ENCODE results near the gene FBXL16.

FBXL16 gene

DNA sequence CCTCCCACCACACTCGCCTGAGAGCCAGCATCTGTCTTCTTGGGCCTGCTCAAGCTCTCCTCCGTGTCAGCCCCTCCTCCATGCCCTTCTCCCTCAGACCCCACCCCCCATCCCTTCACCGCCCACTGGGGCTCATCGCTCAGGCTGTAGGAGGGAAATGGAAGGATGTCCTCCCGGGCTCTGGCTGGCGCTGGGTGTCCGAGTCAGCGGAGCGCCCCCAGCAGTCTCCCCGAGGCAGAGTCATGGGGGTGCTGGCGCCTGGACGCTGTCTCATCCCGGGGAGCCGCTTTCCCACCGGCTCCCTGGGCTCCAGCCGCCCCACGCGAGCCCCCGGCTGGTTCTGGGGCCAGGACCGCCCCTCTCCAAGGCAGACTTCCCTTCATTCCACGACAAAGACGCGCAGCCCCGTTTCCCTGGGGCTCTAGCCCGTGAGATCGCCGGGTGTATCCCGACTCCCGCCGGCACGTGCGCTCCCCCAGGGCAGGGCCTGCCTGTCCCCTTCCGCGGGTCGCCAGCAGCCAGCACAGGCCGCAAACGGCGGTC lies 14.9 kb upstream of the FBXL16 start (continued):
- TF ChIP-seq ZNF600 (tag by site-specific recombination; IDR thresholded peaks at IDR 0.05) = peak; percentile 88
- TF ChIP-seq ZNF239 (tag by site-specific recombination; IDR thresholded peaks at IDR 0.05) = 0 out of 2 replicates have a peak, but pooled peaks have one; percentile 21
- peak; percentile 54; the same call in 1 of the 2 replicates for TF ChIP-seq ZBTB48 (tag by site-specific recombination; IDR thresholded peaks at IDR 0.05)
- TF ChIP-seq, protein P1, sequence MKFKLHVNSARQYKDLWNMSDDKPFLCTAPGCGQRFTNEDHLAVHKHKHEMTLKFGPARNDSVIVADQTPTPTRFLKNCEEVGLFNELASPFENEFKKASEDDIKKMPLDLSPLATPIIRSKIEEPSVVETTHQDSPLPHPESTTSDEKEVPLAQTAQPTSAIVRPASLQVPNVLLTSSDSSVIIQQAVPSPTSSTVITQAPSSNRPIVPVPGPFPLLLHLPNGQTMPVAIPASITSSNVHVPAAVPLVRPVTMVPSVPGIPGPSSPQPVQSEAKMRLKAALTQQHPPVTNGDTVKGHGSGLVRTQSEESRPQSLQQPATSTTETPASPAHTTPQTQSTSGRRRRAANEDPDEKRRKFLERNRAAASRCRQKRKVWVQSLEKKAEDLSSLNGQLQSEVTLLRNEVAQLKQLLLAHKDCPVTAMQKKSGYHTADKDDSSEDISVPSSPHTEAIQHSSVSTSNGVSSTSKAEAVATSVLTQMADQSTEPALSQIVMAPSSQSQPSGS (tag by site-specific recombination; IDR thresholded peaks at IDR 0.05; ENCODE audit: low read depth) = no peak
- TF ChIP-seq, protein P2, sequence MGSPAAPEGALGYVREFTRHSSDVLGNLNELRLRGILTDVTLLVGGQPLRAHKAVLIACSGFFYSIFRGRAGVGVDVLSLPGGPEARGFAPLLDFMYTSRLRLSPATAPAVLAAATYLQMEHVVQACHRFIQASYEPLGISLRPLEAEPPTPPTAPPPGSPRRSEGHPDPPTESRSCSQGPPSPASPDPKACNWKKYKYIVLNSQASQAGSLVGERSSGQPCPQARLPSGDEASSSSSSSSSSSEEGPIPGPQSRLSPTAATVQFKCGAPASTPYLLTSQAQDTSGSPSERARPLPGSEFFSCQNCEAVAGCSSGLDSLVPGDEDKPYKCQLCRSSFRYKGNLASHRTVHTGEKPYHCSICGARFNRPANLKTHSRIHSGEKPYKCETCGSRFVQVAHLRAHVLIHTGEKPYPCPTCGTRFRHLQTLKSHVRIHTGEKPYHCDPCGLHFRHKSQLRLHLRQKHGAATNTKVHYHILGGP (tag by site-specific recombination; IDR thresholded peaks at IDR 0.05) = no peak
- peak; percentile 88 for TF ChIP-seq ZNF341 (tag by site-specific recombination; IDR thresholded peaks at IDR 0.05; ENCODE audit: low read depth)
- no peak for TF ChIP-seq ZNF416 (tag by site-specific recombination; IDR thresholded peaks at IDR 0.05)
- TF ChIP-seq ZFHX2 (tag by site-specific recombination; conservative IDR thresholded peaks at IDR 0.05) = peak; percentile 97
- TF ChIP-seq ZNF585B (tag by site-specific recombination; IDR thresholded peaks at IDR 0.05) = no peak
- 0 out of 2 replicates have a peak, but pooled peaks have one; percentile 16 for TF ChIP-seq ZNF394 (tag by site-specific recombination; IDR thresholded peaks at IDR 0.05; ENCODE audit: borderline replicate concordance)
- peak; percentile 48; the same call in 1 of the 2 replicates for TF ChIP-seq BCL11A (tag by site-specific recombination; IDR thresholded peaks at IDR 0.05; ENCODE audit: low read depth)
- TF ChIP-seq, protein P3, sequence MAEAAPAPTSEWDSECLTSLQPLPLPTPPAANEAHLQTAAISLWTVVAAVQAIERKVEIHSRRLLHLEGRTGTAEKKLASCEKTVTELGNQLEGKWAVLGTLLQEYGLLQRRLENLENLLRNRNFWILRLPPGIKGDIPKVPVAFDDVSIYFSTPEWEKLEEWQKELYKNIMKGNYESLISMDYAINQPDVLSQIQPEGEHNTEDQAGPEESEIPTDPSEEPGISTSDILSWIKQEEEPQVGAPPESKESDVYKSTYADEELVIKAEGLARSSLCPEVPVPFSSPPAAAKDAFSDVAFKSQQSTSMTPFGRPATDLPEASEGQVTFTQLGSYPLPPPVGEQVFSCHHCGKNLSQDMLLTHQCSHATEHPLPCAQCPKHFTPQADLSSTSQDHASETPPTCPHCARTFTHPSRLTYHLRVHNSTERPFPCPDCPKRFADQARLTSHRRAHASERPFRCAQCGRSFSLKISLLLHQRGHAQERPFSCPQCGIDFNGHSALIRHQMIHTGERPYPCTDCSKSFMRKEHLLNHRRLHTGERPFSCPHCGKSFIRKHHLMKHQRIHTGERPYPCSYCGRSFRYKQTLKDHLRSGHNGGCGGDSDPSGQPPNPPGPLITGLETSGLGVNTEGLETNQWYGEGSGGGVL (tag by site-specific recombination; IDR thresholded peaks at IDR 0.05) = 0 out of 2 replicates have a peak, but pooled peaks have one; percentile 17
- TF ChIP-seq, protein P4, sequence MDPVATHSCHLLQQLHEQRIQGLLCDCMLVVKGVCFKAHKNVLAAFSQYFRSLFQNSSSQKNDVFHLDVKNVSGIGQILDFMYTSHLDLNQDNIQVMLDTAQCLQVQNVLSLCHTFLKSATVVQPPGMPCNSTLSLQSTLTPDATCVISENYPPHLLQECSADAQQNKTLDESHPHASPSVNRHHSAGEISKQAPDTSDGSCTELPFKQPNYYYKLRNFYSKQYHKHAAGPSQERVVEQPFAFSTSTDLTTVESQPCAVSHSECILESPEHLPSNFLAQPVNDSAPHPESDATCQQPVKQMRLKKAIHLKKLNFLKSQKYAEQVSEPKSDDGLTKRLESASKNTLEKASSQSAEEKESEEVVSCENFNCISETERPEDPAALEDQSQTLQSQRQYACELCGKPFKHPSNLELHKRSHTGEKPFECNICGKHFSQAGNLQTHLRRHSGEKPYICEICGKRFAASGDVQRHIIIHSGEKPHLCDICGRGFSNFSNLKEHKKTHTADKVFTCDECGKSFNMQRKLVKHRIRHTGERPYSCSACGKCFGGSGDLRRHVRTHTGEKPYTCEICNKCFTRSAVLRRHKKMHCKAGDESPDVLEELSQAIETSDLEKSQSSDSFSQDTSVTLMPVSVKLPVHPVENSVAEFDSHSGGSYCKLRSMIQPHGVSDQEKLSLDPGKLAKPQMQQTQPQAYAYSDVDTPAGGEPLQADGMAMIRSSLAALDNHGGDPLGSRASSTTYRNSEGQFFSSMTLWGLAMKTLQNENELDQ (tag by site-specific recombination; IDR thresholded peaks at IDR 0.05; ENCODE audit: low read depth) = no peak
- TF ChIP-seq, protein P5, sequence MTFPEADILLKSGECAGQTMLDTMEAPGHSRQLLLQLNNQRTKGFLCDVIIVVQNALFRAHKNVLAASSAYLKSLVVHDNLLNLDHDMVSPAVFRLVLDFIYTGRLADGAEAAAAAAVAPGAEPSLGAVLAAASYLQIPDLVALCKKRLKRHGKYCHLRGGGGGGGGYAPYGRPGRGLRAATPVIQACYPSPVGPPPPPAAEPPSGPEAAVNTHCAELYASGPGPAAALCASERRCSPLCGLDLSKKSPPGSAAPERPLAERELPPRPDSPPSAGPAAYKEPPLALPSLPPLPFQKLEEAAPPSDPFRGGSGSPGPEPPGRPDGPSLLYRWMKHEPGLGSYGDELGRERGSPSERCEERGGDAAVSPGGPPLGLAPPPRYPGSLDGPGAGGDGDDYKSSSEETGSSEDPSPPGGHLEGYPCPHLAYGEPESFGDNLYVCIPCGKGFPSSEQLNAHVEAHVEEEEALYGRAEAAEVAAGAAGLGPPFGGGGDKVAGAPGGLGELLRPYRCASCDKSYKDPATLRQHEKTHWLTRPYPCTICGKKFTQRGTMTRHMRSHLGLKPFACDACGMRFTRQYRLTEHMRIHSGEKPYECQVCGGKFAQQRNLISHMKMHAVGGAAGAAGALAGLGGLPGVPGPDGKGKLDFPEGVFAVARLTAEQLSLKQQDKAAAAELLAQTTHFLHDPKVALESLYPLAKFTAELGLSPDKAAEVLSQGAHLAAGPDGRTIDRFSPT (tag by site-specific recombination; IDR thresholded peaks at IDR 0.05) = no peak
- no peak for TF ChIP-seq ZNF133 (tag by site-specific recombination; IDR thresholded peaks at IDR 0.05)
- TF ChIP-seq ZNF654 (tag by site-specific recombination; IDR thresholded peaks at IDR 0.05; ENCODE audit: low read depth) = no peak
- TF ChIP-seq REPIN1 (tag by site-specific recombination; IDR thresholded peaks at IDR 0.05; ENCODE audit: low read depth) = no peak
- TF ChIP-seq ZSCAN16 (tag by site-specific recombination; IDR thresholded peaks at IDR 0.05) = no peak
- TF ChIP-seq ZXDB (tag by site-specific recombination; IDR thresholded peaks at IDR 0.05) = peak; percentile 64; the same call in 1 of the 2 replicates
- TF ChIP-seq, protein P6, sequence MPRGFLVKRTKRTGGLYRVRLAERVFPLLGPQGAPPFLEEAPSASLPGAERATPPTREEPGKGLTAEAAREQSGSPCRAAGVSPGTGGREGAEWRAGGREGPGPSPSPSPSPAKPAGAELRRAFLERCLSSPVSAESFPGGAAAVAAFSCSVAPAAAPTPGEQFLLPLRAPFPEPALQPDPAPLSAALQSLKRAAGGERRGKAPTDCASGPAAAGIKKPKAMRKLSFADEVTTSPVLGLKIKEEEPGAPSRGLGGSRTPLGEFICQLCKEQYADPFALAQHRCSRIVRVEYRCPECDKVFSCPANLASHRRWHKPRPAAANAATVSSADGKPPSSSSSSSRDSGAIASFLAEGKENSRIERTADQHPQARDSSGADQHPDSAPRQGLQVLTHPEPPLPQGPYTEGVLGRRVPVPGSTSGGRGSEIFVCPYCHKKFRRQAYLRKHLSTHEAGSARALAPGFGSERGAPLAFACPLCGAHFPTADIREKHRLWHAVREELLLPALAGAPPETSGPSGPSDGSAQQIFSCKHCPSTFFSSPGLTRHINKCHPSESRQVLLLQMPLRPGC (tag by site-specific recombination; IDR thresholded peaks at IDR 0.05) = peak; percentile 66; the same call in 1 of the 2 replicates
- no peak for TF ChIP-seq ZNF174 (tag by site-specific recombination; IDR thresholded peaks at IDR 0.05)
- TF ChIP-seq KLF9 (tag by site-specific recombination; IDR thresholded peaks at IDR 0.05; ENCODE audit: low read depth) = peak; percentile 60; the same call in 1 of the 2 replicates
- TF ChIP-seq ZNF701 (tag by site-specific recombination; IDR thresholded peaks at IDR 0.05) = no peak
- TF ChIP-seq, protein P7, sequence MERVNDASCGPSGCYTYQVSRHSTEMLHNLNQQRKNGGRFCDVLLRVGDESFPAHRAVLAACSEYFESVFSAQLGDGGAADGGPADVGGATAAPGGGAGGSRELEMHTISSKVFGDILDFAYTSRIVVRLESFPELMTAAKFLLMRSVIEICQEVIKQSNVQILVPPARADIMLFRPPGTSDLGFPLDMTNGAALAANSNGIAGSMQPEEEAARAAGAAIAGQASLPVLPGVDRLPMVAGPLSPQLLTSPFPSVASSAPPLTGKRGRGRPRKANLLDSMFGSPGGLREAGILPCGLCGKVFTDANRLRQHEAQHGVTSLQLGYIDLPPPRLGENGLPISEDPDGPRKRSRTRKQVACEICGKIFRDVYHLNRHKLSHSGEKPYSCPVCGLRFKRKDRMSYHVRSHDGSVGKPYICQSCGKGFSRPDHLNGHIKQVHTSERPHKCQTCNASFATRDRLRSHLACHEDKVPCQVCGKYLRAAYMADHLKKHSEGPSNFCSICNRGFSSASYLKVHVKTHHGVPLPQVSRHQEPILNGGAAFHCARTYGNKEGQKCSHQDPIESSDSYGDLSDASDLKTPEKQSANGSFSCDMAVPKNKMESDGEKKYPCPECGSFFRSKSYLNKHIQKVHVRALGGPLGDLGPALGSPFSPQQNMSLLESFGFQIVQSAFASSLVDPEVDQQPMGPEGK (tag by site-specific recombination; IDR thresholded peaks at IDR 0.05) = peak; percentile 91
- peak; percentile 92 for TF ChIP-seq ZIC2 (tag by site-specific recombination; IDR thresholded peaks at IDR 0.05)
- TF ChIP-seq ZNF2 (tag by site-specific recombination; IDR thresholded peaks at IDR 0.05) = 0 out of 2 replicates have a peak, but pooled peaks have one; percentile 49

Data from HEK293 (cell line).